ENCODE data around the gene SYNGR4.

DNA sequence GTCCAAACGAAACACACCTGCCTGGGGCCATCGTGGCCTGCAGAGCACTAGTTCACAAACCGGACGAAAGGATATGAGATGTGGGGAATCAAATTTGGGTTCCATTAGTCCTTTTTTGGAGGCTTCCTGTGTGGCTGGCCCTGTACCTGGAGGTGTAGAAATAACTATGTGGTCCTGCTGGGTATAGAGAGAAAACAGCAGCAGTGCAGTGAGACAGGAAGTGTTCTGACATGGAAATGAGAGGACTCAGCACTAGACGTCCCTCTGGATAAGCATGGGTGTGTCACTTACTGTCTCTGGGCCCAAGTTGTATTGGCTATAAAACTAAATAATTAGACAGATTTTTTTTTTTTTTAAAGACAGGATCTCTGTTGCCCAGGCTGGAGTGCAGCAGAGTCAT lies 14.9 kb downstream of the SYNGR4 start:
- TF ChIP-seq, protein P1, sequence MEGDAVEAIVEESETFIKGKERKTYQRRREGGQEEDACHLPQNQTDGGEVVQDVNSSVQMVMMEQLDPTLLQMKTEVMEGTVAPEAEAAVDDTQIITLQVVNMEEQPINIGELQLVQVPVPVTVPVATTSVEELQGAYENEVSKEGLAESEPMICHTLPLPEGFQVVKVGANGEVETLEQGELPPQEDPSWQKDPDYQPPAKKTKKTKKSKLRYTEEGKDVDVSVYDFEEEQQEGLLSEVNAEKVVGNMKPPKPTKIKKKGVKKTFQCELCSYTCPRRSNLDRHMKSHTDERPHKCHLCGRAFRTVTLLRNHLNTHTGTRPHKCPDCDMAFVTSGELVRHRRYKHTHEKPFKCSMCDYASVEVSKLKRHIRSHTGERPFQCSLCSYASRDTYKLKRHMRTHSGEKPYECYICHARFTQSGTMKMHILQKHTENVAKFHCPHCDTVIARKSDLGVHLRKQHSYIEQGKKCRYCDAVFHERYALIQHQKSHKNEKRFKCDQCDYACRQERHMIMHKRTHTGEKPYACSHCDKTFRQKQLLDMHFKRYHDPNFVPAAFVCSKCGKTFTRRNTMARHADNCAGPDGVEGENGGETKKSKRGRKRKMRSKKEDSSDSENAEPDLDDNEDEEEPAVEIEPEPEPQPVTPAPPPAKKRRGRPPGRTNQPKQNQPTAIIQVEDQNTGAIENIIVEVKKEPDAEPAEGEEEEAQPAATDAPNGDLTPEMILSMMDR (conservative IDR thresholded peaks at IDR 0.05 in 1 of 2, IDR thresholded peaks at IDR 0.05 in 1 of 2; ENCODE audit: low read depth in 1 of 2, low read length in 2 of 2) = no peak
- TF ChIP-seq EZH2 (IDR thresholded peaks at IDR 0.05; ENCODE audit: low read length, missing control alignments) = no peak
